HG03432 (cell line): Measurements from ENCODE around the gene ERC2.

Experiments used
- ATAC-seq: cut with Tn5 transposase; IDR thresholded peaks from one replicate; pipeline ENCODE4 v1.9.1; 2021; ENCODE audit warnings: mild to moderate bottlenecking, moderate library complexity; ENCODE audit not compliant: unreplicated experiment

Gene ERC2

DNA sequence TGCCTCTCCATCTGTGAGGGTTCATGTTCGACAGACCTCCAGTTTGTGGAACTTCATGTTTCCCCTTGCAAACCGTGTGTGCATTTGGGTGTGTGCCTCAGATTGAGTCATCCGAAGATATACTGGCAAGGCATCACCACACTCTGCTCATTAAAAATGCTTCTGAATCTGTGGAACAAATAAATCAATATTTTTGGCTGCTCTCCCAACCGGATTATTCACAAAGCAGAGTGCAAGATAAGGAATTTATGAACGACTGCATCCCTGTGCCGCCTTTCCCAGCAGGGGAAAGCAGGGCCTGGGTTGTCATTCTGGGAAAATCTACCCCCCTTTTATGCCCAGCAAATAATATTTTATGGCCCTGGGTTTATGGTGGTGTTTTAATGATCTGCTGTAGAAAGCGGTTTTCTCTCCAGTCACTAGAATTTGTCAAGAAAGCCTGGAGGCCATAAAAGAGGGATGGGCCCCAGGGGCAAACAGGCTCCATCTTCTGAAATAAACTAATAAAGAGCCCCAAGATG, 976.9 kb downstream of the ERC2 start:
- ATAC-seq: no peak

DNA sequence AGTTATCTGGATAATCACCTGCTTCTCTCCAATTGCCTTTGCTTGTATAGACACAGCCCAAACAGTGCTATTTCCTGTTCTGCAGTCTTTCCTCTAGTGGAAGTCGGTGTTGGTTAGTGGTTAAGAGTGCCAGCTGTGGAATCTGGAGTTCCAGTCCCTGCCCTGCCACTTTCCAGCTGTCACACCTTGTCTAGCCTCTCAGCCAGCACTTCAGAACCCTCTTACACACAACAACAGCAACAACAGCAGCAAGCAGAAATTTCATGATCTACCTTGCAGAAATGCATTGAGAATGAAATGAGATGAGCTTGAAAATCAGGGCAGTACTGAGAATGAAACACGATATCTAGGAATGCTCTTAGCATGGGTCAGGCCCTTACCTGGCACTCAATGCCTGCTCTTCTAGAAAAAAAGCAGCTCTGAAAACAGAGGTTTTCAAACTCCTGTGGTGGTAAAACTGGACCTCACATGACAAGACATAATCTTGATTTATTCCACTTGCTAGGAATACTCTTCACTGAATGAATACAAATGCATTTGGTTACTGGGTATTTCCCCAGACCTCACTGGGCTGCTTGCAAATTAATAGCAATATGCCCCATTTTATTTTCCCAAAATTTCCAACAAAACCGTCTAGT, 977.9 kb downstream of the ERC2 start:
- no peak for ATAC-seq

DNA sequence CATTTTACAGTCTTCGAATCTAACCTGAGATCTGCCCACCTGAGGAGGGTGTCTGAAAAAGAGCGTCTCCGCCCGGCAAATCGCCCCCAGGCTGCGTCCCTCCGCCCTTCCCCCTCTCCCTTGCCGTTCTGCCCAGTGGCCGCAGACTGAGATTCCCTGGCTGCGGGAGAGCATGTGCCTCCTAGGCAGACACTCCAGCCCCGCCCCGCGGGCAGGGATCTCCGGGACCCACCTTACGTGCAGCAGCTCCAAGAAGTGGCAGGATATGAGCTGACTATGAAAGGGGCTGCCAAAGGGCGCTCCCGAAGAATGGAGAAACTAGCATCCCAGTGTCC, 978.5 kb downstream of the ERC2 start:
- no peak for ATAC-seq

DNA sequence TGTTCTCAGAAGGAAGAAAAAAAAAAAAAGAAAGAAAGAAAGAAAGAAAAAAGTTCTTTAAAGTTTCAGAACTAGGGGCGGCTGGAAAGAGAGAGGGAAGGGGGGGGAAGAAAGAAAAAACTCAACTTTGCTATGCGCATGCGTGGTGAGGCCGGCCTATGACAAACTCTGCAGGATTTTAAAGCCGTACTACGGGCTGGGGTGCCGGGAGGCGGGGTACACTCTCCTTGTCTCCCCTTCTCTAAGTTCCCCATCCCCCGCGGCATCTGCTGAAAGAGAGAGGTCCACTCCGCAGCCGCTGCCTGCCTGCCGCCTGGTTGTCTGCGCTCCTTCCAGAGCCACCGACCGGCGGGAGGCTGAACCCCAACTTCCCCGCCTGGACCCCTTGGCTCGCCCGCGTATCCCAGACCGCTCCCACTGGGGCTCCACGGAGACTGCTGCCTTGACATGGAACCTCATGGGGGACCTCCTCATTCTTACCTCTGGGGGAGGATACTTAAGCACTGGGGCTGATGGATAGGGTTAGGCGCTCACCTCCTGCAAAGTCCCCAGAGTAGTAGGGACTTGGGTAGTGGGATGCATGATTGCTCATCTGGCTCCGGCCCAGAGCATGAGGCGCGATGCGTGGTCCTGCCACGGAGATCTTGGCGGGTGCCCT, 979.7 kb downstream of the ERC2 start:
- ATAC-seq: peak; percentile 28

DNA sequence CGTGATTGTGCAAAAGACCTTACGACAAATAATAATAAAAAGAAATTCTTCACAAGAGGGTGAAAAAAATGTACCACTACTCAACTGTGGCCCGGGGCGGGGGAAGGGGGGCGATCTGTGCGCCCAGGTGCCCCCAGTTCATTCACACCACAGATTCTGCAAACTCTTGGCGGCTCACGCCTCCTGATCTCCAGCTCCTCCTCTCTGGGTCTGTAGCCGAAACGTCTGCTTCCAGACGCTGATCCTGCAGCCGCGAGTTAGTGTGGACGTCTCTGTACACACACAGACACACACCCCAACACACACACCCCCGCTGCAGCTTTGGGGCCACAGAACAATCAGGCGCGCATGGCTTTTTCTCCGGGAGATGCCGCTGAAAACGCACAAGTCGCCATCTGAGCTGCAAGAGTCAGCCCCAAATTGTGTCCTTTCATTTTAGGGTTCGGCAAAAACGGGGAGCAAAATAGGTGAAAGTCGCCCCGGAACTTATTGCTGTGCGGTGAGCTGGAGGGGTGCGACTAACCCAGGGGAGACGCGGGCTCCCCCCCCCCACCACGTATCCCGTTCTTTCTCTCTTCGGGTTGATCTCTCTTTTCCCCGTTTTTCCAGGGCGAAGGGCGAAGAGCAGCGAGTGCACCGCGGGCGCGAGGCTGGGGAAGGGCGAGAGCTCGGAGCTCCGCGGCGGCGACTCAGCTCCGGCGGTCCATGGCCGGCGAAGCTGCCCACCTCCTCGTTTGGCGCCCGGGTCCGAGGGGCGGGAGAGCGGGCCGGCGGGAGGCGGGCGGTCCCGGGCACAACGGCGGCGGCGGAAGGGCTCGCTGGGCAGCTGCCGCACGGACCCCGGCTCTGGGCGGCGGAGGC, 980.7 kb downstream of the ERC2 start:
- no peak for ATAC-seq

DNA sequence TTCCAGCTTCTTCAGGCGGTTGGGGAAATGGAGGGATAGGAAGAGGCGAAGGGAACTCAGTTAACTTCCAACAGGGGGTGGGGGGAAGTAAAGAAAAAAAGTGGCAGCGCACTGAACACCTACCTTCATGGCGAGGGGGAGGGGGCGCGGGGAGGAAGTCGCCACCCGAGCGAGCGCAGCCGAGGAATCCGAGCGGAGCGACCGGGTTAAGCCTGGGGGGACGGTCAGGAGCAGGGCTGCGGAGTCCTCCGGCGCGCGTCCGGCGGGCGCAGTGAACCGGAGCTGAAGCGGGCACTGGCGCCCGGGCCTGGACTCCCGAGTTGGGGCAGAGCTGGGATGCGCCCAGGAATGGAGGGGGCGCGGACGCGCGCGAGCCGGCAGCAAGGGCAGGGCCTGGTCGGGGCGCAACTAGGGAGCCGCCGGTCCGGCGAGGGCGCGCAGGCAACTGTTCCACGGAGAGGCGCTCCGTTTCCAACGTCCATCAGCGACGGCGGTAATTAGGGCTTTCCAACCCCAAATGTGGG, 981.3 kb downstream of the ERC2 start, which contains the start of gene WNT5A:
WNT5A (minus strand) TSS at position 450 of the 524 bp plus-strand sequence; CDS start at position 129, 321 bp downstream.
- ATAC-seq: no peak

DNA sequence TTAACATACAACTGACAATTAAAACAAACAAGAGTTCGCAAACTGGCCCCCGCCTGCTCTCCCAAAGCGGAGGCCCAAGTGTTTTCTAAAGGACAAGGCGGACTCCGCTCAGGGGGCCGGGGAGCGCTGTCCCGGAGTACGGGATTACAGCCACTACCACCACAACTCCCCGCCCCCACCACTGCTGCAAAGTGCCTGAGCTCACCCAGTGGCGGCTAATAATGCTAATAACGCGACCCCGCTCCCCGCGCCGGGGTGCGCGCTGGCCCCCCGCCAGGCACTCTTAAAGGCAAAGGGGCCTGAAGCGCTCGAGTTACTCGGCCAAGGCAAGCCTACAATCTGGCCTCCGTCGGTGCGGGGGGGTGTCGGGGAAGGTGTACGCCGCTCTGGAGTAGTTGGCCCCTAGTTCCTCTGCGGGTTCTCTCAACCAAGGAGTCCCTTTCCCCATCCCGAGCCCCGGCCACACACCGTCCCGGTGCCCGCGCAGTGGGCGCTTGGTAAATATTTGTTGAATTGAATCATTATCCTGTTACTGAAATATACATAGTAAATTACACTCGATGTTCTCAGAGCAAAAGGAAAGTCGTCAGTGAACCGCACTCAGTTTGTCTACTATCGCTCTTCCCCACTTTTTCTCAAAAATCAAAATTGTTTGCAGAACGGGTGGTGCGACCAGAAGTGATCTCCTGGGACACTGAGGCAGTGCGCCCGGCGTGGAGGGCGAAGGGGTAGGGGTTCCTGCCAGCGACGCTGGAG, 982.0 kb downstream of the ERC2 start:
- ATAC-seq: no peak

DNA sequence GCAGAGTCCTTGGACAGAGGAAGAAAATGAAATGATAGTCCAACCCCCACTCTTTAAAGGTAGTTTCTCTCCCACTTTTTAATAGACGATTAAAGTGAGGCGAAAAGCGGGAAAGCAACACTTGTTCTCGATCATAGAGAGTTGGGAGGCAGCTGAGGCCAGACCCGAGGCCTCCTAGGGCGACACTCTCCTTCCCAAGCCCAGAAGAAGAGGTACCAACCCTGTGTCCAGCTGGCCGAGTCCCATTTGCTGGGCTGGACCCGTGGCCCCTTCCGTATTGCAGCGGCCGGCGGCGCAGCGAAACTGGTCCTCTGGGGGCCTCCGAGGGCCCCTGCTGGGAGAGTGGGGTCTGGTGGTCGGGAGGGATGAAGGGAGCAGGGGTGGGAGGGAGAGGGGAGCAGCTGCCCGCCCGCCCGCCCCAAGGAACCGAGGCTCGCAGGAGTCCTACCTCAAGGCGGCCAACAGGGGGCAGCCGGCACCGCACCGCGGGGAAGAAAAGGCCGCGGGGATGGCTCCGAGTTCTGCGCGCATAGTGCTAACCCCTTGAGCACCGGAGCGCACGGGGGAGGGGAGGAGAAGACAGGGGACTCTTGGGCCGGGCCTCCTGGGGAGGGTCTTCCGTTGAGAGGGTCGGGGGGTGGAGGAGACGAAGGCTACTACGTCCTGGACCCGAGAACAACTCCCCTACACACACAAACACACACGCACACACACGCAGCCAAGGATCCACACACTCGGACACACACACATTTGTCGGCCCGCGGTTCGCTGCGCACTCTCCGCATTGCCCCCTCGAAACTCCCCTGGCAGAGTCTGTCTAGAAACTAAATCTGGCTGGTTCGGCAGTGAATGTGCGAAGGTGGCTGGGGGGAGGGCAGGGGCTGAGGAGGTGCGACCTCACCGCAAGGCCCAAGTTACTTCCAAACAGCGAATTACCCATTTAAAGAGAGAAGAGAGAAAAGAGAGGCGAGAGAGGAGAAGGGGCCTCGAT, 983.2 kb downstream of the ERC2 start:
- peak; percentile 68 for ATAC-seq

DNA sequence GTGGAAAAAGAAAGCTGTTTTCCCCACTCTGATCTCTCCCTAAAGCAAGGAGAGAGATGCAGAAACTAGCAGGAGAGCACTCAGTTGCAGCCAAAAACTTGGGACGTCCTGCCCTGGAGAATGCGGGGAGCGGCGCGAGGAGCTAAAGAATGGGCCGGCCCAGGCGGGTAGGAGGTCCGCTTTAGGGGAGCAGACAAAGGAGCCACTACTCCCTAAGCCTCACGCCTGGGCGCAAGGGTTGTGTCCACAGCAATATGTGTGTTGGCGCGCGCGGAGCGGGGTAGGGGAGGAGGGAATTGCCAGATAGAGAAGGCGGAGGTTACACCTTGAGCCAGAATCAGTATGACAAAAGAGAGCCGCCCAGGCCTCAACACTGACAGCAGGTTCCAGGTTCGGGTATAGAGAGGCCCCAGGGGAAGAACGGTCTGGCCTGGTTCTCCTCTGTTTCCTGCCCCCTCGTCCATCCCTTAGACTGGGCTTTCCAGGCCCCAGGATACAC, 984.0 kb downstream of the ERC2 start:
- ATAC-seq: no peak

DNA sequence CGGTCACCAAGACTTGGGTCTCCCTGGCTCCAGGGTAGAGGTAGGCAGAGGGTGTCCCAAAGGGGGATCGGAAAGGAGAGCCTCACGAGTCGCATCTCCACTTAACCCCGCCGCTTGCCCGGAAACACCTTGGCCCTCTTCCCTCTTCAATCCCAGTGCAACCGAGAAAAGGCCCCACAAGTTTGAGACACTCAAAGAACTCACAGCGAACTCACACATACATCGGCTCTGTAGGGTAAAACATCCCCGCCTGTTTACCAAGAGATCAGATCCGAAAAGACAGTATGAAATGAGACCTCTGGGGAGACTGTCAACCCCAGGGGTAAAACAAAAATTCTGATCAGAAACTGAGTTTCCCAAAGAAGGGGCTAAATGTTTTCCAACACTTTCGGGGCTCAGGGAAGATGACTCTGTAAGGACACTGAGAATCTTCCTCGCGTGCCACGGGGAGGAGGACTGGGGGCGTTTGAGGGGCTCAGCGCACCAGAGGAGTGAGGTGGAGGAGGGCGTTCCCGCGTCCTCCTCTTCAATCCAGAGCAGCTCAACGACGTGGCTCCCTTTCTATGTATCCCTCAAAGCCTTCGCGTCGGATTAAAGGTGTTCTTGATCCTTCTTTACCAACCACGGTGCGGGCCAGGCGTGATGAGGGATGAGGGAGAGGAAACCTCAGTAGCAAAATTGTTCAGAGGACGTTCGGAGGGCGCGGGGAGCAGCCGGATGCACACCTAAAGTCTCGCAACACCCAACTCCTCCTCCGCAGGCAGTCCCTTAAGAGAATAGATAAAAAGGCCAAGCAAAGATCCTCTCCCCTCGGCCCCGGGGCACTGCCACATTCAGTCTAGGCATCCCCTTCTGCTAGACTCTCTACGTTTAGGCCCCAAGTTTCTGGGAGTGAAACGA, 984.8 kb downstream of the ERC2 start:
- ATAC-seq: no peak

DNA sequence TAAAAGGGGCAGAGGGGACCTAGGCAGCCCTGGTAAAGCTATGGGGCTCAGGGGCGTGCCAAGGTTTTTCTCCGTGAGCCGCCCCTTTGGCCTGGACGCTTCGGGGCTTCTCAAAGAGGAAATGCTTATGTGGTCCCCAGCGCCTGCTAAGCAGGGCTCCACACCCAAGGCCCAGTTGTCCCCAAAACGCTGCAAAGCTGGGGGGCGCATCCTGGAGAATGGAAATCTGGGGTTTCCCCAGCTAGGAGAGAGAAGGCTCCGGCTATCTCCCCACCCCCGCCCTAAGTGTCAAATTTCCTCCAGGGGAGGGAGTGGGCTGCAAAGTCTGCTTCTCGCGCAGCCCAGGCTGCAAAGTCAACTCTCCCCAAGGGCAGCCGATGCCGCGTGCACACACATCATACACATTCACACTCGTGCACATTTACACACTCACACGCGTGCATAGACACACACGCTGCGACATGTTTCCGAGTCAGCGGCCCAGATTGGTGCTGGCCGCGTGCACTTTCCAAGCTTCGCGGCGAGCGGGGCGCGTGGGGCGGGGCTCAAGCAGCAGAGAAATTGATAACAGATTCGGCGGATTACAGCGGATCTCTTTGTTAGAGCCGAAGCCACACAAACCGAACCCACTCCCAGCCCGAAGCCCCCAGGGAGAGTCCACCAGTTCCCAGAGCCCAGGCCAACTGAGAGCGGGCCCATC, 985.6 kb downstream of the ERC2 start:
- ATAC-seq: no peak

DNA sequence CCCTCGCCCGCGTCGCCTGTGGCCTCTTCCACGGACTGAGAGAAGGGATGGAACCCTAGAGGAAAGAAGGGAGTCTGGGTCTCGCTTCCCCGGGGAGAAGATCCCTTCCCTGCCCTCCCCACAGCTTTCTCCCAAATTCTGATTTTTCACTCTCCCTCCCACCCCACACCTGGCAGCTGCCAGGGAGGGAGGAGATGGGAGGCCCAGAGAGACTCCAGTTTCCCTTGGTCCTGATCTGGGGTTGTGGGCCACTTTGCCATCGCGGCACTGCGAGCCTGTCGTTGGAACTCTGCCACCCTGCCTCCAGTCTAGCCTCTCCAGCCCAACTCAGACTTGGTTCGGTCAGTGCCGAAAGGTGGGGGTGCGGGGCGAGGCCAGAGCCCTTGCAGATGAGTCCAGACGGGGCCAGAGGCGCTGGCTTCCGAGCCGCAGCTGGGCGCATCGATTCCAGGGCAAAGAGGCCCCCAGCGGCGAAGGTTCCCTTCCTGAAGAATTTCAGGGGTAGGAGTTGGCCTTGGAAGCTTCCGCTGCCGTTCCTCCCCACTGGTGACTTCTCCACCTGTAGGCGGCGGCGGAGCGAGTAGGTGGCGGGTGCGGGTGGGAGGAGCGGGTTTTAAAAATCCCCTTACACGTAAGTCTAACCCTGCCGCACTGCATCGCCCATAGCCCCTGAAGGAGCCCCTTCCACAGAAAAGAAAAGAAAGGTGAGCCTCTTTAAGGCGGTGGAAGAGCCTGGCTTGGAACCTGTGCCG, 986.3 kb downstream of the ERC2 start:
- ATAC-seq: no peak

DNA sequence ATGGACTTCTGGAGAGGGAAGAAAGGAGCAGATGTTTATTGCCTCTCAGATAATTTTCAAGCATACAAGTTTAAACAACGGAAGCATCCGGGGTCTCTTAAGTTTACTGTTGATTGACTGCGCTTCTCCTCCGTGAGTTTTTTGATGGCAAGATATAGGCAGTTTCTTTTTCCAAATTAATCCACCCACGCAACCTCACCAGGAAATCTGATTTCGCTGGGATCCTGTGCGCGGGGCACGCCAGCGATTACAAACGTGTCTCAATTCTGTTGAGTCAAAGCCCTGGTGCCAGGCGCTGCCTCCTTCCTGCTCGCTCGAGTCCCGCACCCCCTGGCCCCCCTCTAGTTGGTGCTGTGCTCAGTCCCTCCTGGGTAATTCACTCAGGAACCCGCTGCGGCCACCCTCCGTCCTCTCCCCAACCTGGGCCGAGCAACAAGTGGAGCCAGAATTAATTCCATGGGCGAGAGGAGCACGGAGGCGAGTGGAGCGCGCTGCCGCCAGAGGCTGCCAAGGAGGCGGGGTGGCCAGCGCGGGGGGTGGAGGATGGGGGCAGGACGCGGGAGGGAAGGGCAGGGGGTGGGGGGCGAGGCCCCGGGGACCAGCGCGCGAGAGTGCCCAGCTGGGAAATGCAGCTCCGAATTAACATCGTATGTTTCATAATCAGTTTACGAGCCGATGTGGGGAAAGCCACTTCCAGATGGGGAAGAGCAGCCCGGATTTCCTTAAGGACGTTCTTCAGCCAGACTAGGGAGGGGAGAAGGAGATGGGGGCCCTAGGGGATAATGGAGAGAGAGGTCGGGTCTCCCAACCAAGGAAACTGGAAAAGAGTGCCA, 987.1 kb downstream of the ERC2 start:
- ATAC-seq: no peak

DNA sequence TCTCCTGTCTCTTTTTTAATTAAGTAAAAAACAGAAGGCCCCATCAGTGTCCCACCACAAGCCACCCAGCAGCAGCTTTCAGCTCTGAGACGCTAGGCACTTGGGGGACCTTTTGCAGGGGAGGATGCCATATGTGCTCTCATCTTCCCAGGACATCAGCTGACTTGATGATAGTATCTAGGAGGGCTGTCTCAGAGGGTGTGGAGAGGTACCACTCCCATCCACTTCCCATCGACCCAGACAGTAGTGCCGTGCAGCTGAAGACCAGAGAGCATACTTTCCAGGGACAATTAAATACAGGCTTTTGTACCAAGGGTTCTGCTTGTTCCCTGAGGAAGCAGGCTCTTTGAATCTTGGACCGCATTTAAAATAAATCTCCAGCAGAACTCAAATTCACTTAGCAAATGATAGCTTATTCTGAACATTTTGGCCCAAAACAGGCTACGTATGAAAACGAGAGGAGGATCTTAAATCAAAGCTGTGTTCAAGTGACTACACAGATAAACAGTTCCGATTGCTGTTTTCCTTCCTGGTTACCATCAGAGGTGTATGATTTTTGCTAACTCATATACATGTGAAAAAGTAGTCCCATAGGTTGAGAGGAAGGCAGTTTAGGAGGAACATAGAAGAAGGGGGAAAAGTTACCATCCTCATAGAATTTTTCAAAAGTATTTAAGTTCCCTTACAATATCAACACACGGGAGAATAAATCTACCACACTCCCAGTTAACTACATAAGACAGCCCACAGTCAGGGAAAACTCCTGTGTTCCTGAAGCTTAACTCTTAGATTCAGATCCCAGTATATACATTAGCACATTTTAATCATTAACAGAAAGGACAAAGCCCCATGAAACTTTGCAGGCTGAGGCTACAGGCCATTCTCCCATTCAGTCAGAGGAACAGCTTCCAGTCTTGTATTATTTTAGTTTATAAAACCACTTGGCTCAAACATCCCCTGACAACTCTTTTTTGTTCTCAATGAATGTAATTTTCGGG, 990.7 kb downstream of the ERC2 start:
- no peak for ATAC-seq

DNA sequence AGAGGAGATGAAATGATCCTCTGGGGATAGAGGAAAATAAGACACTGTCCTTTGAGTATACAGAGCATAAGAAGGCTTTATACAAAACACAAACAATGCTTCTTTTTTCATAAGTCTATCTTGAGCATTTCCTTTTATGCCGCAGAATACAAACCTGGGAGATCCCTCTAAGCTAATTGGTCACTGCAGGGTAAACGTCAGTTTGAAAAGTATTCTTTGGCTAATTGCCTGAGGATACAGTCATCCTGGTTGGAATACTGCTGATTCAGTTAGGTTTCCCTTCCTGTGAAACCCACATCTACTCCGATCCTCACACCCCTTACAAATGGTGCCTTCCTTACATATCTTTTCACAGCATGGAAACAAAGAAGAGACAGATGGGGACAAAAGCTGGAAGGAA, 991.8 kb downstream of the ERC2 start:
- no peak for ATAC-seq
